HL-60 (cell line): ENCODE measurements around the gene SLC35A5.

Experiments
- DNase-seq, 2 experiments: peaks; one replicate each; pipeline ENCODE4 v3.0.0-alpha.2; 2010 to 2020; ENCODE audit warnings: low read depth in 1 of 2, low spot score in 1 of 2
- H3K27ac ChIP-seq: fragments of 250-450 bp; sonication (Bioruptor Pico); replicated peaks from 2 replicates; pipeline ENCODE4 v1.5.1; 2020; ENCODE audit warnings: mild to moderate bottlenecking, moderate library complexity
- H3K27me3 ChIP-seq: fragments of 250-450 bp; sonication (Bioruptor Pico); 2 replicates; pipeline ENCODE4 v1.5.1; 2021; ENCODE audit warnings: mild to moderate bottlenecking, moderate library complexity; ENCODE audit not compliant: insufficient read depth, poor library complexity, severe bottlenecking
- H3K4me3 ChIP-seq: replicated peaks from 2 replicates; pipeline ENCODE4 v1.5.1; 2011; ENCODE audit warnings: mild to moderate bottlenecking, control low read depth, low read length; ENCODE audit not compliant: insufficient read depth
- GABPA ChIP-seq: IDR thresholded peaks from 2 replicates; pipeline ENCODE4 v1.6.1; 2012; ENCODE audit warnings: low read depth
- POLR2AphosphoS5 ChIP-seq: IDR thresholded peaks from 2 replicates; pipeline ENCODE4 v1.6.1; 2012; ENCODE audit warnings: low read depth
- SPI1 ChIP-seq: IDR thresholded peaks from 2 replicates; pipeline ENCODE4 v1.6.1; 2012; ENCODE audit warnings: low read depth, mild to moderate bottlenecking, borderline replicate concordance
- TF ChIP-seq, protein P1 (sequence below): IDR thresholded peaks from one replicate; pipeline ENCODE4 v1.5.1; 2011; ENCODE audit warnings: low read length, control low read depth, inconsistent platforms; ENCODE audit not compliant: insufficient read depth
- TF ChIP-seq, protein P2 (sequence below): IDR thresholded peaks from 2 replicates; pipeline ENCODE4 v1.6.1; 2012; ENCODE audit warnings: low read depth; ENCODE audit not compliant: insufficient replicate concordance

Gene SLC35A5

DNA sequence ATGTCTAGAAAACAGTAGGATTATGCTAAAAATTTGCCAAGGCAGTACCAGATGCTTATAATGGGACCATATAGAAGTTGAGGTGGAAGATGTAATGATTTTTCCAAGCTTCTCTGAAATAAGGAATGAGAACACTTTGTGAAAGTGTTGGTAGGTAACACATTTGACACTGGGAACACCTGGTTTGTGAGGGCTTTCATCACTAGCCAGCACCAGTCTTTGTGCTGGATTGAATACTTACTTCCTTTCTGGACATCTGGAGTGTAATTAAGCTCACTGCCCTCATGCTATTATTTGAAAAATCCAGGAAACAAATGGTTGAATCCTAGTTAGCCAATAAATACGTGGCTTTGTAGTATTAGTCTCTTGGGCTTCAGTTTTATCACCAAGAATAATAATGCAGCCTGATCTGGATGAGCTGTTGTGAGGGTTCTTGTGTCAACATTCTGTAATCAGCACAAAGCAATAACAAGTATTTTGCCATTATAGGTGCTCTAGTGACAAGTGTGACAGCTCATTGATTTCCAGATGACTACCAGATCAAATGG is 66.1 kb downstream of the SLC35A5 start:
- Histone ChIP-seq H3K27me3 (no peaks in the 10 kb centered on the region), H3K4me3 (no peak overlapping the region), H3K27ac (no peak overlapping the region)
- TF ChIP-seq, protein P1, sequence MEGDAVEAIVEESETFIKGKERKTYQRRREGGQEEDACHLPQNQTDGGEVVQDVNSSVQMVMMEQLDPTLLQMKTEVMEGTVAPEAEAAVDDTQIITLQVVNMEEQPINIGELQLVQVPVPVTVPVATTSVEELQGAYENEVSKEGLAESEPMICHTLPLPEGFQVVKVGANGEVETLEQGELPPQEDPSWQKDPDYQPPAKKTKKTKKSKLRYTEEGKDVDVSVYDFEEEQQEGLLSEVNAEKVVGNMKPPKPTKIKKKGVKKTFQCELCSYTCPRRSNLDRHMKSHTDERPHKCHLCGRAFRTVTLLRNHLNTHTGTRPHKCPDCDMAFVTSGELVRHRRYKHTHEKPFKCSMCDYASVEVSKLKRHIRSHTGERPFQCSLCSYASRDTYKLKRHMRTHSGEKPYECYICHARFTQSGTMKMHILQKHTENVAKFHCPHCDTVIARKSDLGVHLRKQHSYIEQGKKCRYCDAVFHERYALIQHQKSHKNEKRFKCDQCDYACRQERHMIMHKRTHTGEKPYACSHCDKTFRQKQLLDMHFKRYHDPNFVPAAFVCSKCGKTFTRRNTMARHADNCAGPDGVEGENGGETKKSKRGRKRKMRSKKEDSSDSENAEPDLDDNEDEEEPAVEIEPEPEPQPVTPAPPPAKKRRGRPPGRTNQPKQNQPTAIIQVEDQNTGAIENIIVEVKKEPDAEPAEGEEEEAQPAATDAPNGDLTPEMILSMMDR: no peak
- TF ChIP-seq, protein P2, sequence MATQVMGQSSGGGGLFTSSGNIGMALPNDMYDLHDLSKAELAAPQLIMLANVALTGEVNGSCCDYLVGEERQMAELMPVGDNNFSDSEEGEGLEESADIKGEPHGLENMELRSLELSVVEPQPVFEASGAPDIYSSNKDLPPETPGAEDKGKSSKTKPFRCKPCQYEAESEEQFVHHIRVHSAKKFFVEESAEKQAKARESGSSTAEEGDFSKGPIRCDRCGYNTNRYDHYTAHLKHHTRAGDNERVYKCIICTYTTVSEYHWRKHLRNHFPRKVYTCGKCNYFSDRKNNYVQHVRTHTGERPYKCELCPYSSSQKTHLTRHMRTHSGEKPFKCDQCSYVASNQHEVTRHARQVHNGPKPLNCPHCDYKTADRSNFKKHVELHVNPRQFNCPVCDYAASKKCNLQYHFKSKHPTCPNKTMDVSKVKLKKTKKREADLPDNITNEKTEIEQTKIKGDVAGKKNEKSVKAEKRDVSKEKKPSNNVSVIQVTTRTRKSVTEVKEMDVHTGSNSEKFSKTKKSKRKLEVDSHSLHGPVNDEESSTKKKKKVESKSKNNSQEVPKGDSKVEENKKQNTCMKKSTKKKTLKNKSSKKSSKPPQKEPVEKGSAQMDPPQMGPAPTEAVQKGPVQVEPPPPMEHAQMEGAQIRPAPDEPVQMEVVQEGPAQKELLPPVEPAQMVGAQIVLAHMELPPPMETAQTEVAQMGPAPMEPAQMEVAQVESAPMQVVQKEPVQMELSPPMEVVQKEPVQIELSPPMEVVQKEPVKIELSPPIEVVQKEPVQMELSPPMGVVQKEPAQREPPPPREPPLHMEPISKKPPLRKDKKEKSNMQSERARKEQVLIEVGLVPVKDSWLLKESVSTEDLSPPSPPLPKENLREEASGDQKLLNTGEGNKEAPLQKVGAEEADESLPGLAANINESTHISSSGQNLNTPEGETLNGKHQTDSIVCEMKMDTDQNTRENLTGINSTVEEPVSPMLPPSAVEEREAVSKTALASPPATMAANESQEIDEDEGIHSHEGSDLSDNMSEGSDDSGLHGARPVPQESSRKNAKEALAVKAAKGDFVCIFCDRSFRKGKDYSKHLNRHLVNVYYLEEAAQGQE: no peak
- TF ChIP-seq GABPA: no peak
- no peak for DNase-seq

DNA sequence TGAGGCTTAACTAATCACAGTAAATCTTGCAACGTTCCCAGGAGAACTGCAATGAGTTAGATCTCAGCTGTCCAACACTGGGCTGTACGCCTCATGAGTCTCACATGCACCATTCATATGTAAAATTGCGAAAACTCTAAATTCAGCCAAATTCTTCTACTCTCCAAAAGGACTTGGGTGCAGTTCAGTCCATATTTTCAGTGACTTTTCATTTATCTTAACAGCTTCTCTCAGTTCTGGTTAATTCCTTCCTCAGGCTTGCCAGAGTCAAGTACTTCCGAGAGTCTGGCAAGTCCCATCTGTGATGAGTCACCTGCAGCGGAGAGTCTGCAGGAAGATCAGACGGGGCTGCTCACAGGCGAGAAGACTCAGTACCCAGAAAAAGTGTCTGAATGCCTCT is 67.6 kb downstream of the SLC35A5 start:
- TF ChIP-seq, protein P1: no peak
- no peak for TF ChIP-seq SPI1
- H3K27ac ChIP-seq: no peak overlapping the region
- no peaks in the 10 kb centered on the region for H3K27me3 ChIP-seq
- no peak overlapping the region for H3K4me3 ChIP-seq
- DNase-seq: no peak

DNA sequence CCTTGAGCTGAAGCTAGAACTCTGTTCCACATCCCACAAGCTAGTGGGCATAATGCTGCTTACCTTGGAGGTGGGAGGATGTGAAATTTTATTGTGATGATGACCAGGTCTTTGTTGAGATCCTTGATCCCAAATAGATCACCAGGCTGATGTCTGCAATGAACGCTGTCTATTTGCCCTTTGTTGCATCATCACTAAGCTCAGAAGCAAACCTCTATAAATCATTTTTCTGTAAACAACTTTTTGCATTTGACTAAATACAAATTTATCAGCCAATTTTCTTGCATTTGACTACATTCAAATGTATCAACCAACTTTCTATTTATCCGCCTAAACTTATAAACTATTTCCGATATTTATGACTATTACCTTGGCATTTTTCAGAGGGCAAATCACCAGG is 69.4 kb downstream of the SLC35A5 start:
- Histone ChIP-seq H3K27me3 (no peaks in the 10 kb centered on the region), H3K27ac (no peak overlapping the region), H3K4me3 (no peak overlapping the region)
- TF ChIP-seq, protein P1: no peak
- TF ChIP-seq, protein P2: no peak
- TF ChIP-seq POLR2AphosphoS5 (no peak), GABPA (no peak), SPI1 (no peak)
- no peak for DNase-seq

DNA sequence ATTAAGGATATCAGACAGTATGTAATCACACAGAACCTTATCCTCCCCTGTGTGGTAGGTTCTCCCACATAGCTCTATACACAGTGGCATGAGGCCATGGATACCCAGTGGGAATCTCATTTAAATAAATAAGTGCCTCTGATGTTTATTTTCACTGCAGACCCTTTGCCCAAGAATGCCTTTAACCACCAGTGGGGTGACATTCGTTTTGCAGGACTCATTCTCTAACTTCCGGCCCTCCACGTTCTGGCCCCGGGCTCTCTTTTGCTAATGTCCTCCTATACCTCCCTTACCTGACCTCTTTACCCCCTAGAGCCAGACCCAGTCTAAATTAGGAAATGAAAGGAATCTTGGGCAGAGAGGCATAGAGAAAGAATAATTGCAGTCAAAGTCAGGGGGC is 70.8 kb downstream of the SLC35A5 start:
- TF ChIP-seq, protein P2: no peak
- TF ChIP-seq, protein P1: no peak
- TF ChIP-seq GABPA (no peak), SPI1 (no peak), POLR2AphosphoS5 (no peak)
- Histone ChIP-seq H3K4me3 (no peak overlapping the region), H3K27me3 (no peaks in the 10 kb centered on the region), H3K27ac (no peak overlapping the region)
- no peak for DNase-seq
